D721Med (cell line): ENCODE results near the gene OR5H6.

Experiments used
- DNase-seq: peaks from one replicate; pipeline ENCODE4 v3.0.0; 2011; ENCODE audit warnings: low spot score; ENCODE audit not compliant: insufficient read length
- FAIRE-seq: peaks from 2 replicates; lab custom pipeline; 2011; peaks lifted over from hg19 to GRCh38; lab: Jason Lieb, UNC
- CTCF ChIP-seq: IDR thresholded peaks from 2 replicates; pipeline ENCODE4 v1.5.1; 2012; ENCODE audit warnings: mild to moderate bottlenecking, control low read depth; ENCODE audit not compliant: insufficient read depth; ENCODE audit errors: missing control alignments

Gene OR5H6

GRCh38 chr3:98282205-98282604 is 18.2 kb downstream of the OR5H6 start, which contains the start of gene OR5H2:
Gene OR5H2 (plus strand): TSS chr3:98282505. CDS start chr3:98282903, 398 bp downstream.
- DNase-seq = no peak
- TF ChIP-seq CTCF = no peak
- no peak for FAIRE-seq

- no peak for FAIRE-seq
Measured at GRCh38 chr3:98290916-98291315, 26.9 kb downstream of the OR5H6 start.

GRCh38 chr3:98291332-98291957 is 27.4 kb downstream of the OR5H6 start:
- no peak for FAIRE-seq
- no peak for TF ChIP-seq CTCF
- DNase-seq = no peak

More at GRCh38 chr3:98290916-98291315, 26.9 kb downstream of the OR5H6 start:
- no peak for DNase-seq
- TF ChIP-seq CTCF = no peak
